H1 (cell line): ENCODE data around the gene ADO. TPM values are rescaled to one million over a fixed set of nuclear protein-coding genes. Genes with fewer than 3 reads are reported as not detected.

Experiments
- CEBPB ChIP-seq: IDR thresholded peaks from 2 replicates; pipeline ENCODE4 v1.6.1; 2012; ENCODE audit warnings: low read depth, low read length
- RNF2 ChIP-seq: fragments of 200-900, 300-1000 bp; sonication (generic); IDR thresholded peaks from 2 replicates; pipeline ENCODE4 v1.7.1; 2016; ENCODE audit warnings: borderline replicate concordance, low read depth, mild to moderate bottlenecking, antibody characterized with exemption, low read length; ENCODE audit not compliant: poor library complexity, severe bottlenecking; ENCODE audit errors: missing control alignments
- polyA plus RNA-seq, 7 experiments: library from polyadenylated mRNA; depleted of rRNA in 3 of 7; stranded (reverse) in 5 of 7; unstranded in 2 of 7; fragments of >200 nt in 5 of 7; fragments of 200-250 nt in 2 of 7; gene quantifications; 1 replicate in 5 of 7; 2 replicates in 1 of 7; 4 replicates in 1 of 7; pipeline versions ENCODE4 v1.2.1 to v1.2.3, GENCODE V29; 2011 to 2013; ENCODE audit warnings: missing spikeins in 2 of 7, mixed read lengths in 2 of 7
- total RNA-seq: library from RNA; stranded (reverse); fragmentation: NEBNext Ultra II Directional; extraction: Animal tissue kit (Norgen Biotek cat#: 25700); gene quantifications from 2 replicates; pipeline ENCODE4 v1.2.1, GENCODE V29; 2021

ADO gene
- total and polyA plus RNA-seq, 2 of the 8 experiments (the other 6 are each of a cell fraction or from before 2014, with no cell fraction given) = 18.7 to 27.9 TPM

DNA sequence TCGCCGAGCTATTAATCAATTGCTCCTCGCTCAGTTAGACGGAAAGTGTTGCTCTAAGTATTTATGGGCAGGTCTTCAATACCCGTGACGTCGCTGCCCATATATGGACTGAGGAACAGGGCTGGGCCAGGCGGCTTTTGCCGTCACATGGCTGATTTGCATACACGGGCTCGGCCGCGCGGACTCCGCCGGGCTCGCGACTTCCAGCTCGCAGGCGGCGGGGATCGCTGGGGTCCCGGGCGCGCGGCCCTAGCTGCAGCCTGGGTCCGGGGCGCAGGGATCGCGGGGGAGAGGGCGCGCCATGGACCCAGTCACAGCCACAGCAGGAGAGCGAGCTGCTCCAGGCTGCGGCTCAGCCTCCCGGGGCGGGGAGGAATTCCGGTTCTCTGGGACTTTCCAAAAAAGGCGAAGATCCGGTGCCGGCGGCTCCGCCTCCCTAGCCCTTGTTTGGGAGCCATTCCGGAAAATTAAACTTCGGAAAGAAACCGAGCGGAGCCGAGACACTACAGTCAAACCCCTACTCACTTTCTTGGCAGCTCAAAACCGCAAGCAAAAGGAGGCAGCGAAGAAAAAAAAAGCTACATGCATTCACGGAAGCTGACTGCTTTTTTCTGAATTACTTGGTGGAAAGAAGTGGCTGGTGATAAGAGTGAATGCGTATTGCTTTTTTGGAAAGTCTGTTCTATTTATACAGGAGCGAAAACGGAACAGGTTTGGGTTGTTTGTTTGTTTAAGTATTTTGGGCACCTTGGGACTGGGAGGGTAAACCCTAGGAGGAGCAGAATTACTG lies 12.0 kb downstream of the ADO start, which contains the start of gene EGR2 (continued):
- no peak for TF ChIP-seq RNF2
- no peak for TF ChIP-seq CEBPB
